Suppressor macrophage treated with lipopolysaccharide for 4 hours (primary cell): ENCODE data around the gene SGMS1.
"Not testable (repeated sequence)": the region's sequence is repeated elsewhere in the genome, so short reads cannot be mapped to it uniquely, and the experiment has no call there.

Experiments
- DNase-seq: peaks from one replicate; pipeline ENCODE4 v3.0.0-alpha.2; 2020

SGMS1 gene

DNA sequence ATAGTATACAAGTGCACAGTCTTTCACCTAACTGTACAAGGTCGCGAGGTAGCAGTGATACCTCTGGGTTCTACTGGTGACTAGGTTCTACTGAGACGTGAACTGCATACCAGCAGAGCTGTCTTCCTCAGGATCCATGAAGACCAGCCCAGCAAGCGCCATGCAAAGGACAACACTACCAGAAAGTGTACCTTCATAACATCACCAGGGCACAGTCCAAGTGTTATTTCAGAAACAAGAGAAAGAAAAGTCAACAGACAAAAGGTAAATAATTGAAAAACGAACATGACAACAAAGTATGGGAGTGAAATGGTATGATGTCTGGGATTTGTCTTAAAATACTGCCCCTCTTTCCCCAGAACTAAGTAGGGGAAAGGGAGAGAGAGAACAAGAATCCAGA lies 231.3 kb downstream of the SGMS1 start:
- DNase-seq, result no peak

DNA sequence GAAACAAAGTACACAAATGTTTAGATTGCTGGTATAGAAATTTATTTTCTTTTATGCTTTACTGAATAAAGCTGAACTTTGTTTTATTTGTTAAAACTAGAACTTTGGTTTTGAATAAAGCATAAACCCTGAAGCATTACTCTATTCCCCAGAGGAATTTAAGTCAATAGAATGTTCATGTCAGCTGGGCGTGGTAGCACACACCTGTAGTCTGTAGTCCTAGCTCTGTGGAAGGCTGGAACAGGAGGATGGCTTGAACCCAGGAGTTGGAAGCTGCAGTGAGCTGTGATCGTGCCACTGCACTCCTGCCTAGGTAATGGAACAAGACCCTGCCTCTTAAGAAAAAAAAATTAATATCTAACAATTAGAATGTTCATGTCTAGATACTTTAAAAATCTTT lies 233.5 kb downstream of the SGMS1 start:
- DNase-seq, result no peak

DNA sequence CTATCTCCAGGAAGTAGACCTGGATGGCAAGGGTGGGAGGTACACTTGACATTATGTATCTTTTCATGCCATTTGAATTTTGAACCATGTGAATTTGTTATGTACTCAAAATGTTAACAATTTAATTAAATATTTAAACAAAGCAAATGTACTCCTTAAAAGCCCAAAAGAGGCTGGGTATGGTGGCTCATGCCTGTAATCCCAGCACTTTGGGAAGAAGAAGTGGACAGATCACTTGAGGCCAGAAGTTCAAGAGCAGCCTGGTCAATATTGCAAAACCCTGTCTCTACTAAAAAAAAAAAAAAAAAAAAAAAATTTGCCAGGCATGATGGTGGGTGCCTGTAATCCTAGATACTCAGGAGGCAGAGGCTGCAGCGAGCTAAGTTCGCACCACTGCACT lies 235.6 kb downstream of the SGMS1 start:
- no peak for DNase-seq

DNA sequence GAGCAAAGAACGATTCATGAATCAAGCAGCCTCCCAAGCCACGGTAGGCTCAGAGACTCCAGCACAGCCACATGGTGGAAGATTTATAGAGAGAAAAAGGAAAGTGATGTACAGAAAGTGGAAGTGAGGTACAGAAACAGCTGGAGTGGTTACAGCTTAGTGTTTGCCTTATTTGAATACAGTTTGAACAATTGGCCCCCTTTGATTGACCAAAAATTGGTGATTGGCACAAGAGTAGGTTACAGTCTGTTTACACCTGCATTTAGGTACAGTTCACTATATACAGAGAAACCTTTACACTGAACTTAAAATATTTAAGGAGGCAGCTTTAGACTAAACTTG lies 236.1 kb downstream of the SGMS1 start:
- no peak for DNase-seq

DNA sequence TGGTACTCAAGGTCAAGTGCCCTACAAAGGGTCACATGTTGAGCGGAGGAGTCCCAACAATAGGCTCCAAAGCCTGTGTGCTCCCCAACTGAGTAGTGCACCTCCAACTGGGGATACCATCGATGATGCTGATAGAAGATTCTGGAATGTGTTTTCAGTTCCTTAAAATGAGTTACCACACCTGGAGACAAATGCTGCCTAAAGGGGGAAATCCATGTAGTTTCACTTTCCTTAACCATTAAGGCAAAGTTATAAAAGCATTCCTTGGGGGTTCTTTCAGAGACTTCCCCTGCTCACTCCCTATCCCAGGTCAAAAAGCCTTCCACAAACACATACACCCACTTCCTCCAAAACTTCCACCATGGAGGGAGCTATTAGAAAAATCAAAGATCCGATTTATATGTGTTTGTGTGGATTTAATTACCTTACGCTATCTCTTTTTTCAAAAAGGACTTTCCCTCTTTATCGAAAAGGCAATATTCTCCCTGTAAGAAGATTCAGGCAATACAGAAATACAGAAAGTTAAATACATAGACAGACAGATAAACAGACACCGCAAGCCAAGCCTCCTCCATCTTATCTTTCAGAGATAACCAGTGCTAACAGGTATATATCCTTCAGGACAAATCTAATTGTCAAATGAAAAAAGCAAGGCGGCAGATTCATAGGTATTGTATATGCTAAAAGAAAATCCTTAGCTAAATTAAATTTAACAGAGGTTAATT lies 236.6 kb downstream of the SGMS1 start:
- no peak for DNase-seq

DNA sequence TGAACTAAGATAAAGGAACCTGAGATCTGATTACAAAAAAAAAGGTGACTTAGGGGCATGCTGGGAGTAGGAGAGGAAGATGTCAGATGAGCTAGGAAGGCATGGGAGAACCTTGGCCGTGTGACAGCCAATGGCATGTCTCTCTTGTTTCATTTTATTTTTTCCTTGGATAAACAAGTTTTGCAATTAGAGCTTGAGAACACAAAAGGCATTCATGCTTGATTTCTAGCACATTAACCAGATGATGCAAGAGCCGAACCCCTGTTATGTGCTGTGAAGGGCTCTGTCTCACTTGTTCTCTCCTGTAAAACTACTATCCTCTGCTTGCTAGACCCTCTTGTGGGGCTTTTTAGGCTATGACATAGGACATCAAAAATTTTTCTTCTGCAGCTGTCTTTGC lies 238.1 kb downstream of the SGMS1 start:
- no peak for DNase-seq

DNA sequence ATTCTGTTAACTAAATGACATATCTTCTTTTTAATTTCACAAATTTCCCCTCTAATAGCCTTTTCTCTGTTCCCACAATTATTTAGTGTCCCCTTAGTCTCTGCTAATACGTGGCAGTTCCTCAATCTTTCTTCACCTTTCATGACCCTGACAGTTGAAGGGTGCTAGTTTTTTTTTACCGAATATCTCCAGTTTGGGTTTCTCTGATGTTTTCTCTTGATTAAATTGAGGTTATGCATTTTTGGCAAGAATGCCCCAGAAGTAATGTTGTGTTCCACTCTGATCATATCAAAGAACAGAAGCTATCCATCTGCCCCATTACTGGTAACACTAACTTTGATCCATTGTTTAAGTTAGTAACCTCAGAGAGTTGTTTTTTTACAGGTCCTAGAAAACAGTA lies 238.9 kb downstream of the SGMS1 start:
- no peak for DNase-seq

DNA sequence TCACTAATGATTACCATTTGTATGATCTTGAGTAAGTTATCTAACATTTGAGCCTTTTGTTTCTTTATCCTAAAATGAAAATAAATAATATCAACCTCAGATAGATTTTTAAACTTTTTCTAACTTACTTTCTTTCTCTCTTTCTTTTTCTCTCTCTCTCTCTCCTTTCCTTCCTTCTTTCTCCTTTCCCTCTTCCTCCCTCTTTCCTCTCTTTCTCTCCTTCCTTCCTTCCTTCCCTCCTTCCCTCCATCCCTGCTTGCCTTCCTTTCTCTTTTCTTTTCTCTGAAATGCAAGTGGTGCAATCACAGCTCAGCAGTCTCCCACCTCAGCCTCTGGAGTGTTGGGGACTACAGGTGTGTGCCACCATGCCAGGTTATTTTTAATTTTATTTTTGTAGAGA lies 239.5 kb downstream of the SGMS1 start:
- DNase-seq, result no peak

DNA sequence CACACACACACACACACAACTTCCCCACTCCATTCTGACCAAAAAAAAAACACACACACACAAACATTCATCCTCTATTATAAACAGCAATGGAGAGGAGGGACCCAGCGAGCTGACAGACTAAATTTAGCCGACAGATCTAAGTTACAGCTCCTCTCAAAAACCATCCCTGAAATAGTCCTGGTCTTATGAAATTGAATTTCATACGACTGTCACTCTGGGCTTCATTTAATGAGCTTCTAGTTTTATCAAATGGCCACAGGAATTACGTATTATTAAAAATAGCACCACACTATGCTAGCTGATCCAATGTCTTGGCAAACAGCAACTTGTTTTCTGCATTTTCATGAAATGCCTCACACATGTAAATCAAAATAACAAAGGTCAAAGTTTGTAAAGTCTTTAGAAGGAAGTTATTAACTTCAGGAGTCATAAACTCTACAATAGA lies 241.2 kb downstream of the SGMS1 start:
- DNase-seq, result no peak

DNA sequence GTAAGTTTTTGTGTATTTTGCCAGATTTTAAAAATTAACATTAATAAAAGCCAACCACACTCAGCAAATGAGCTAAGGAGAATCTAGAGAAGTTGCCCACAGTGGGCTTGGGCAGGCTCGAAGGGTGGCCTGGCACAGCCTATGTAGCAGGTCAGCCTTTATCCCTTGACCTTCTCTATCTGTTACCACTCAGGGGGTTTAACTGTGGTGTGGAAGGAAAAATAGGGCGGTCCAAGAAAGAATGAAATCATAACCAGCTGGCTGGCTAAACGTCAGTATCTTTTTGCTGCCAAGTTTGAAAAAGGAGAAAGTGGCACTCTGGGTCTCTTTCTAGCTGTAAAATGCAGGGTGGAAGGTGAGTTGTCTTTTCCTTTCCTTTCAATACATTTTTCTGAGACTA lies 242.1 kb downstream of the SGMS1 start:
- no peak for DNase-seq

DNA sequence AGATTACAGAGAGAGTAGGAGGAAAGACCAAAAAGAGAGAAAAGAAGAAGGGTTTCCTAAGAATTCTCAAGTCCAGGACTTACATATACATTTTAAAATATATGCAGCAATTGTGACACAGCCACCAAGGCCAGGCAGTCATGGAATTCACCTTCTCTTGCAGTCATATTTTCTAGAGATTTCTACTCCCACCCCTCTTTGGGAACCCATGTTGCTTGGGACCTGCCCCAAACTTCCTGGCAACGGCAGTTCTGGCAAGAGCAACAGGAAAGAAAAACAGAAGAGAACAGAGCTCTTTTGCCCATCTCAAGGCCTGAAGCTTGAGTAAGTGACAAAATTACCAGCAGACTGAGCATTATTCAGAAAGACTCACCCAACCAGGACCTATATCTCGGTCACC lies 244.1 kb downstream of the SGMS1 start:
- peak; percentile 50 for DNase-seq

DNA sequence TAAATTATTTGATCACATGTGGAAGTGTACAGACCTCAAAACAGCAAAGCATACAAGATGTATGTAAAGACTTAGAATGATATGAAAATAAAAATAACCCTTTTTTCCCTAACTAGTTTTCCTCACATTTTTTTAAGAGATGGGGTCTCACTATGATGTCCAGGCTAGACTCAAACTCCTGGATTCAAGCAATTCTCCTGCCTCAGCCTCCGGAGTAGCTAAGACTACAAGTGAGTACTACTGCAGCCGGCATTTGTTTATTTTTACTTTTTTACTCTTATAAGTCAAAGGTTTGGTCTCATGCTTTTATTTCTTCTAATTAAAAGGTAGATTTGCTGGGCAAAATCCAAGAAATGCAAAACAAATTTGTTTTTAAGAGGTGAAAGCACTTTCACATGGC lies 248.0 kb downstream of the SGMS1 start:
- DNase-seq, result no peak

DNA sequence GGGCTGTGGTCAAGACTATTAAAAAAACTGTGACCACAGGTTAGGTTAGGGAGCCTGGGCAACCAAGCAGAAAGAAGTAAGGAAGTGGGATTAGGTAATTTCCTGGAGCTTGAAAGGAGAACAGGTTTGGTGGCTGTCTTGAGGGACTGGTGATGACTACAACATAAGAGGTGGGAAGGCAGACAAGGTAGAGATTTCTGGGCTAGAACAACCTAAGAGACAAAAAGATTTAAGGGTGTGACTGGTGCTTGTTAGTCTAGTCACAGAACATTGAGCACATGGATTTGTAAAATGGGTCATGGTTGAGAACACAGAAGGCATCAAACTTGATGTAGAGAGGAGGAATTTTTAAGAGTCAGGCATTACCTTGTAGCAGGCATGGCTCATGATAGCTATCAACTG lies 248.7 kb downstream of the SGMS1 start:
- no peak for DNase-seq

DNA sequence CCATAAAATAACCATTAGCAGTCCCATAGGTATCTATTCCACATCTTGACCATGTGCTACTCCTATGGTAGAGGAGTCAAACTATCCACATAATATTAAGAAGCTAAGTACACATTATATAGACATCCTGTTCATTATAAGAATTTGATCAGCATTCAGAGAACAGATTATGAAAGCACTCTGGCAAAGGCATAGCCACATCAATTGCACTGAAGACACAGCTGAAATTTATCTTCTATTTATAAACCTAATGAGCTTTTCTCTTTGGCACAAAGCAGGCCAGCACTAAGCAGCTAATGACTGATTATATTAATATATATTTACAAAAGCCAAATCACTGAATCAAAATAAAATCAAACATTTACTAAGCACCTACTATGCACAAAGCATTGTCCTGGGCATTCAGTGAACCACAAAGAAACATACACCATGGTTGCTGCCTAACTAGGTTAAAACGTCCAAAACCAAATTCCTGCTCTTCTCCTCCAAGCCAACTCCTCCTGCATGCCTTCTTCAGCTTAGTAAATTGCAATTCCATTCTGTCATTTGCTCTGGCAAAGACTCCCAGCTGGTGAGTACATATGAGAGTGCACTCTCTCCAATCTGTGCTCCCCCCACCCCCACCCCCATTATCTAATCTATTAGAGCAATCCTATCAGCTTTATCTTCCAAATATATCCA lies 249.8 kb downstream of the SGMS1 start:
- DNase-seq, result no peak

DNA sequence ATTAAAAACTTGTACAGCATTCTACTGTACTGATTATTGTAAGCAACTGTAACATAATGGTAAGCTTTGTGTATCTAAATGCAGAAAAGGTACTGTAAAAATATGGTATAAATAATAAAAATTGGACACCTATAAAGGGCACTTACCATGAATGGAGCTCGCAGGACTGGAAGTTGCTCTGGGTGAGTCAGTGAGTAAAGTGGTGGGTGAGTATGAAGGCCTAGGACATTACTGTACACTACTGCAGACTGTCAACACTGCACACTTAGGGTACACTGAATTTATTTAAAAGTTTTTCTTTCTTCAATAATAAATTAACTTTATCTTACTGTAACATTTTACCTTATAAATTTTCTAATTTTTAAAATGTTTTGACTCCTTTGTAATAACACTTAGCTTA lies 253.8 kb downstream of the SGMS1 start:
- DNase-seq, result no peak

DNA sequence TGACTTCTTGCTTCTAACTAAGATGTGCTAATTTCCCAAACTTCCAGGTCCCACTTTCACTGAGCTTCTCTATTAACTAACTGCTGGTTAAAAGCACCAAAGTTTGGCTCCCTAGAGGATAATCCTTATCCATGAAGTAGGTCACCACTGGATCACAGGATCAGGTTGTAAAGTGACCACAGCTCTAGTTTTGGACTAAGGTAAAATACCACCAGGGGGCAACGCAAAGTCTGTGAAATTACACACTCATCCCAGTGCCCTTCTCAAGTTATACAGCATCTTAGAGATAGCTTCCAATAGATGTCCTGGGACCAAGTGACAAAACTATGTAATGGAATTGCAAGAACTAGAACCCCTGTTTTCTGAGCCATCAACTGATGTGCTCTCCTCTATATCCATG lies 256.0 kb downstream of the SGMS1 start:
- DNase-seq, result peak; percentile 36

DNA sequence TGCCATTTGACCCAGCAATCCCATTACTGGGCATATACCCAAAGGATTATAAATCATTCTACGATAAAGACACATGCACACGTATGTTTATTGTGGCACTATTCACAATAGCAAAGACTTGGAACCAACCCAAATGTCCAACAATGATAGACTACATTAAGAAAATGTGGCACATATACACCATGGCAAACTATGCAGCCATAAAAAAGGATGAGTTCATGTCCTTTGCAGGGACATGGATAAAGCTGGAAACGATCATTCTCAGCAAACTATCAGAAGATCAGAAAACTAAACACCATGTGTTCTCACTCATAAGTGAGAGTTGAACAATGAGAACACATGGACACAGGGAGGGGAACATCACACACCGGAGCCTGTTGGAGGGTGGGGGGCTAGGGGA lies 257.3 kb downstream of the SGMS1 start:
- DNase-seq, result not testable (repeated sequence)

DNA sequence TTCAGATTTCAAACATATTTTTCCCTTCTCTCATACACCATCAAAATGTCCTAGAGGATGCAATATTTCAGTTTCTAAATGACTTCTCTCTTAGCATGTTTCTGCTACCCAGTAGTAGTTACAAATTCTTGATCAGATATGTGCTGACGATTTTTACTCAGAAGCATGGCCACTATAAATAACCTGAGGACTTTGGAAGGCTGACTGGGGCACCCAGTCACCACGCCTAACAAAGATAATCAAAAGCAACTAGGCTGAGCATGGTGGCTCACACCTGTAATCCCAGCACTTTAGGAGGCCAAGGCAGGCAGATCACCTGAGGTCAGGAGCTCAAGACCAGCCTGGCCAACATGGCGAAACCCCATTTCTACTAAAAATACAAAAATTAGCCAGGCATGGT lies 259.0 kb downstream of the SGMS1 start:
- DNase-seq, result peak; percentile 16

DNA sequence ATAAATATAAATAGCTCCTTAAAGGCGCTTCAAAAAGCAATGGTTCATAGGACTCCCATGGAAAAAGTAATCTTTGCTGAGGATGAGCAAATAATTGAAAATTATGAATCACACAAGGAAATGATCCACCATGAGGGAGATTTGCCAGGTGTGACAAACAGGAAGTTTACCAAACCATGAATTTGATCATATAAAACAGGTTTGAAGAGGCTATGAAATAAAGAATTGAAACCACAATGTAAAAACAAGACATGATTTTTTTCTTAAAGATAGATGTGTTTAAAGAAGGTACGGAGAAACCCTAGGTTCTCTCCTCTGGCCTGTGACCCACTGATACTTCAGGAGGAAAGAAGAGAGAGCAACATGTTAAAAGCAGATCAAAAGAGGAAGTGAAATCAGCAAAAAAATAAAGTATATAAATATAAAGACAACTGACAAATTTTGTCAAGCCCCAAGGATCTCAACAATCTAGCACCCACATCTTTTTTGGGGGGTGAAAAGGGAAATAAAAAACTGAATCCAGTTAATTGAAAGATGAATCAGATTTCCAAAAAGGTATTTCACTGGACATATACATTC lies 261.1 kb downstream of the SGMS1 start:
- DNase-seq, result no peak

DNA sequence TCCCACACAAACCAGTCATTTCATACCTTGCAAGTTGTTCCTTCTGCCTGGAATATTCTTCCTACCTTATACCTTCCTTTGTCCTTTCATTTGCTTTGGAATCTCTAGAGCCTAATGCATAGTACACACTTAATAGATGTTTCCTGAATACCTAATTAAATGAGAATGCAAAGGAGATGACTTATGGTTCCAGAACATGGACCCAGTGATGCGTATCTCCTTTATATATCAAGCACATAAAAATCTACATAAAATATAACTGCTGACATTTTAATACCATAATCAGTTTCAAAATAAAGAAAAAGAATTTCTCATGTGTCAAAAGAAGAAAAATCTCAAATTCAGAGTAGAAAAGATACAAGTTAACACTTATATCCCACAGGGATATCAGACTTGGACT lies 261.8 kb downstream of the SGMS1 start:
- no peak for DNase-seq

DNA sequence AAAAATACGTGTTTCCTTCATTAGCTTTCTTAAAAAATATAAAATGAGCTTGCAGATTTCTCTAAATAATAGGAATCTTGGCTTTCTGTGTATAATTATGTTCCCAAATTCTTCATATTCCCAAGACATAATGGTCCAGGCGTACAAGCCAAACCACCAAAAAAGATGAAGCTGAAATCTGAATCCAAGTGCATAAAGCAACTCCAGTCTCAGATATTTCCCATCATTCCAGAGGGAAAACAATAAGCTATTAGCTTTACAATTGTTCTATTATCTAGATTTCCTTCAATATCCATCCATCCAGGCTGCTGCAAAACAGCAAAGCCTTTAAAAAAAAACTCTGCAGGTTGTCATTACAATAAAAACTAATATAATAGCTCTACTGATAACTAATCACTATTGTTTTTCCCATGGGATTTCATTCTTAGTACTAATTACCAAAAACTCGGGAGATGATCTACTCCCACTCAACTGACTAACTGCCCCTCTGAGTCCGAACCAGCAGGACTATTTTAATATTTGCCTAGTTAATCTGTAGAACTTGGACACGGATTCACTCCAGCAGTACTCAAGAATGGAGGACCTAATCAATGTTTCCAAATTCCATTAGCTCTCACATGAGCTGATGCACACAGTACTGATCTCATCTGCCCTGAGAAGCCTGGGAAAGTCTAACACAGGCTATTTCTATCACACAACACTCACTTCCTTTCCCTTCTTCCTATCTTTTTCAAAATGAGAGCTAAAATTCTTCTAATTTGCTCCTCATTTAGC lies 263.5 kb downstream of the SGMS1 start:
- DNase-seq, result no peak

DNA sequence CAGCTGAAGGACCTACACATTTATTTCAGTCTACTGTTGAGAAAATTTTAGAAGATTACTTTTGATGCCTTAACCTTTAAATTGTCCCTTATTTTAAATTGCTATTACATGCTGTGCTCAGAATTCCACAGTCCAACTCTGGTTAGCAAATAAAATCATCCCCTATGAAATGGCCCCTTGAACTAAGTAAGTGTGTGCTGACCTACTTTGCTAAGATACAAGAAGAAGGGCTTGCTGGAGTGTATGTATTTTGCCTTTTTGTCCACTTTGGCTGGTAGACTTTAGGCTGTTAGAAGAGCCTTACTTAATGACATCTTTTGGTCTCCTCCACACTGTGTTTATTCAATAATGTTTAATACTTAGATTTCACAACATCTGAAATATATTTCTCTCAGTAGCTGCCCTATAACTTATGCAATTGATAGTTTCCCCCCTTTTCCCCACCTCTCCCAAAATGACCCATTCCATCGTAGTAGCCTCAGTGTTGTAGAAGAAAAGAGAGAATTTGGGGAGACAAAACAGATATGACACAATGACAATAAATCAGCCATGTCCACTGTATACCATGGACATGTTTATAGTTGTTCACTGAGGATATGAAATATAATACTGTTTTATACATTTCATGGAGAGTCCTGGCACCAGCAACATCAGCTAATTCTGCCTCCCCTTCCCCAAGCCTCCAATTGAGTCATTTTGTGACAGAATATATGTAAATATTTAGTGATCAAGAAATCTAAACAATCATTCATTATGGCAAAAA lies 264.6 kb downstream of the SGMS1 start:
- no peak for DNase-seq

DNA sequence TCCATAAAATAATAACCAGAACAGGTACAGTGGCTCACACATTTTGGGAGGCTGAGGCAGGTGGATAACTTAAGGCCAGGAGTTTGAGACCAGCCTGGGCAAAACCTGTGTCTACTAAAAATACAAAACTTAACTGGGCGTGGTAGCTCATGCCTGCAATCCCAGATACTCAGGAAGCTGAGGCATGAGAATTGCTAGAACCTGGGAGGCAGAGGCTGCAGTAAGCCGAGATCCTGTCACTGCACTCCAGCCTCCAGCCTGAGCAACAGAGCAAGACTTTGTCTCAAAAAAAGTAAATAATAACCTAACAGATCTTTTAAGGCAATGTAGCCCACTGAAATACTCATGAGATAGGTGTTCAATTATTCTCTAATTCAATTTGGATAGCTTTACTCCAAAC lies 265.3 kb downstream of the SGMS1 start:
- no peak for DNase-seq
